MV-4-11 (cell line): ENCODE results near the gene DAPK1.

ENCODE experiments used
- DNase-seq: peaks from one replicate; lab custom pipeline; 2025; lab: John Stamatoyannopoulos, UW

DAPK1 gene

GRCh38 chr9:87713278-87713987 lies 215.8 kb downstream of the DAPK1 start:
- DNase-seq = peak; percentile 97

- no peak for DNase-seq
Measured at GRCh38 chr9:87713988-87714330, 216.3 kb downstream of the DAPK1 start.

DNA sequence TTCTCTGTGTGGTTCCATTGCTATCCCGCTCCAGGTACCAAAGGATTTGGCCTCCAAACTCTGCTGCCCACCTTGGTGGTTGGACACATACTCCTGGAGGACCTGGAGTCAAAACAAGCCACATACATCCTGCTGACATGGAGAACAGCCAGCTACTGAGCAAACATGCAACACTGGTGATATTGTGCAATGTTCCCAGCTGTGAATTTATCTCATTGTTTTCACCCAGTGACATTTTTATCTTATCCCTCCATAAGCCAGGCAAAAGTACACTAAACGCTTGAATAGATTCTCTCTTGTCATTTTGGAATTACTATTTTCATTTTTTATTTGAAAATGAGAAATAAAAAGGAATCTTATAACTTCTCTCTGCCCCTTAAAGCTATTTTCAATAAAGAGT lies 217.2 kb downstream of the DAPK1 start:
- DNase-seq = peak; percentile 70

GRCh38 chr9:87716141-87716540 lies 218.5 kb downstream of the DAPK1 start:
- no peak for DNase-seq

DNA sequence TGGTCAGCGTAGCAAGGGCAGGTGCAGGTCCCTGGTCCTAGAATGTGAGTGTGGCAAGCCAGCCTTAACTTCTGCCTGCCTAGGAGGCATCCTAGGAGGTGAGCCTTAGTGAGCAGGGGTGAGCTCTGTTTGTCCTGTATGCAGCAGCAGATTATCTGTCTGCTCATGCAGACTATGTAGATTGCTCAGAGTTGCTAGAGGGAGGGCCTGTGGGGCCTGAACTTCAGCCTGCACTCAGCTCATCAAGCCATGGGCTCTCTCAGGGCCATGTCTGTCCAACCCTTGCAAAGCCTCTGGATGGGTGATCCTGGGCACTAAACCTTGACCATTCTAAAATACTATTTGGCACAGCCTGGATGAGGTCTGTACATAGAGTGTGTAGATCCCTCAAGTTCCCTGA lies 219.8 kb downstream of the DAPK1 start:
- no peak for DNase-seq

GRCh38 chr9:87718231-87718630 lies 220.6 kb downstream of the DAPK1 start:
- no peak for DNase-seq

DNA sequence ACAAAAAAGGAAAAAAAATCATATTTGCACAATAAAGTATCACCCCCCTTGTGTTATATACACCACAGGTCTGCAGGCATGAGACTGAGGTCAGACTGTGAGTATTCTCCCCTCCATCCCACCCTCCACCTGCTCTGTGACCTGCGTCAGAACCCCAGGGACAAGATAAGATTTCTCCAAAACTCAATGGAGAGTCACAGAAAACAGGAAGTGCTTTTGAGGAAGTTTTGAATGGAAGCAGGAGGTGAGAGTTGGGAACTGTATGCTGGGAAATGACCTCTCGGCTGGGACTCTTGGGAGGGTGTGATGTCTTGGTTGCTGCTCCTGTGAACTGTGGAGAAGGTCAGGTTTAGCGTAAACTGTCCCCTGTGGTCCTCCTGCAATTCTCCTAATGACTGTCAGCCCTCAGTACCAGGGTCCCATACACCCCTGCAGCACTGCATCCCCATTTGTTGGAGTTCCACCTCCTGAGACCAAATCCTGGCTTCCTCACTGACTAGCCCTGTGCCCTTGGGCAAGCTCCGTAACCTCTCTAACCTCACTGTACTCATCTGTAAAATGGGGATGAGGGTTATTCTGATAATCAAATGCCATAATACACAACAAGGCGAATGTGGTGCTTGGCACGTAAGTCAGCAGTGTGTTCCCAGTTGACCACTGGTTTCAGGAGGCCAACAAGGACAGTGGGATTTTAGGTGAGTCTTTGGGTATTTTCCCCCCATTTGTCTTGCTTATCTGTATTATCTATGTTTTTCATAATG lies 221.4 kb downstream of the DAPK1 start:
- no peak for DNase-seq

DNA sequence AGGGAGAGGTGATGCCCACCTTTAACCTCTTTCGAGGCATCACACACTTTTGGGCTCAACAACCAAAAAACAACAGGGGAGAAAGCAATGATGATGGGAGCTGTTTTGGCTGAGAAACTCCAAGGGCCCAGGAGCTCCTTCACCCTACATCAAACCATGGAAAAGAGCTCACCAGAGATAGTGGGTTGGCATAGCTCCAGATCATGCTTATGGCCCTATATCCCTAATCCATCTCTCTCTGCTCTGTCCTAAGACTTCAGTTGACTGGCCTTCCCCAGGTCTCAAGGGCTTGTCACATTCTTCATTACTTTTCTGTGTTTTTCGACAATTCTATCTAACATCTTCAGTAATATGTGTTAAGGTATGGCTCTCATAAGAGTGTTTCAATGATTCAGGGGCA lies 222.5 kb downstream of the DAPK1 start:
- DNase-seq = no peak

- DNase-seq = peak; percentile 95
Measured at GRCh38 chr9:87722393-87723088, 224.9 kb downstream of the DAPK1 start.

DNA sequence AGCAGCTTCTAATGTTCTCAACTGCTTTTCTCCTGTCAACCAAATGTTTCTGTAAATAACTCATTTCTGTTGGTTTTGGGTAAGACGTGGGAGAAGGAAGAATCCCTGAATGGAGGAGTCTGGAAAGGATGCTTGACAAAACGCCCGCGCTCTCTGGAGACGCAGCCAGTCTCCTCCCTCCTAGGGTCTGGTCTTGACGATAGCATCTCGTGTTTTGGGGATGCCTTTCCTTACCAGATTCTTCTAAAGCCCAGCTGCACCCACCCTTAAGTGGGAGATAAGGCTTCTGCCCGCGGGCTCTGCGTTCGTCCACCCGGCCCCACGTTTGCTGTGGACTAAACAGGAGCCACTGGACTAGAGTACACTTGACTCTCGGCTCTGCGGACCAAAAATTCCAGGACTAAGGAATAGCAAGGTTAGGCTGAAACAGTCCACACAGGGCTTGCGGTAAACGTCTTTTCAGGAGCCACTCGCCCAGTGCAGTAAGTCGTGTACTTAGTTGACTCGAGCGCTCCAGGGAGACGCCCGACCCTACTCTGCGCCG lies 227.8 kb downstream of the DAPK1 start:
- no peak for DNase-seq

- DNase-seq = peak; percentile 19
Measured at GRCh38 chr9:87725900-87726709, 228.4 kb downstream of the DAPK1 start, which contains the start of gene CTSL. Gene CTSL (plus strand): TSS chr9:87726119. CDS start chr9:87727604, 1,485 bp downstream.

DNA sequence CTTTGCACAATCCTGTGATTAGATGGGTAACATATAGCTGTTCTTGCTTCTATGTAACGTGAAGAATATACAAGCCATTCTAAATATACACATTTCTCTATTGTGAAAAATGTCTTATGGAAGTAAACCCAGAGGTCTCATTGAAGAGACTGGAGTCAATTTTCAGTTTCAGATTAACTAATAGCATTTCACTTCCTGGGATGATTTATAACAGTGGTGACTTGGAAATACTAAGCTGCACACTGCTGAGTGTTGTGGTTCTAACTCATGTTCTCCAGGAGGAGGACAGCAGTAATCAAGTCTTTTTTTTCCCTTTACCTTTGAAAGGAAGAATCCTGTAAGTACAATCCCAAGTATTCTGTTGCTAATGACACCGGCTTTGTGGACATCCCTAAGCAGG lies 231.6 kb downstream of the DAPK1 start:
- DNase-seq = peak; percentile 51

DNA sequence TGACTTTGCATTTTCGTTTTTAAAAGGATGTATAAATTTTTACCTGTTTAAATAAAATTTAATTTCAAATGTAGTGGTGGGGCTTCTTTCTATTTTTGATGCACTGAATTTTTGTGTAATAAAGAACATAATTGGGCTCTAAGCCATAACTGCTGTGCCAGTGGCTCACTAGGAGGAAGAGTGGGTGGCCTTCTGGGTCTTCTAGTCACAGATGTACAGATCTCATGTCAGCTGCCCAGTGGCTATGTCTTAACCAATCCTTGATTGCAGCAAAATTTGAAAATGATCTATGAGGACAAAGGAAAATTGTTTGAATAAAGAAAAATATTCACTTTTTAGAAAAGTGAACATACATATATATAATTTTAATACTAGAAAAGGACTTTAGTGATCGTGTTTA lies 233.7 kb downstream of the DAPK1 start:
- DNase-seq = no peak

GRCh38 chr9:87732344-87732743 lies 234.7 kb downstream of the DAPK1 start:
- DNase-seq = no peak

DNA sequence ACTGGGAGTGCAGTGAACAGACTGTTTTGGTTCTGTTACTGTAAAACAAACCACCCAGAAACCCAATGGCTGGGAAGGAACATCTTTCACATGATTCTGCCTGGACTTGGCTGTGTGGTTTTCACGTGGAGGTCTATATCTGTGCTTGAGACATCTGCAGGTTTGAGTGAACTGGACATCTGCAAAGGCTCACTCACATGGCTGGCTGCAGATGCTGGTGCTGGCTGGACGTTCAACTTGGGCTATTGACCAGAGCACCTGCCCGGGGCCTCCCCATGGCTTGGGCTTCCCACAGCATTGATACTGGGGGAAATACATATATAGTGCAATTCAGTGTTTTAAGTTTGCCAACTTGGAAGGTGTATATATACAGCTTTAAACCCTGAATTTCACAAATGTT lies 235.1 kb downstream of the DAPK1 start:
- no peak for DNase-seq

DNA sequence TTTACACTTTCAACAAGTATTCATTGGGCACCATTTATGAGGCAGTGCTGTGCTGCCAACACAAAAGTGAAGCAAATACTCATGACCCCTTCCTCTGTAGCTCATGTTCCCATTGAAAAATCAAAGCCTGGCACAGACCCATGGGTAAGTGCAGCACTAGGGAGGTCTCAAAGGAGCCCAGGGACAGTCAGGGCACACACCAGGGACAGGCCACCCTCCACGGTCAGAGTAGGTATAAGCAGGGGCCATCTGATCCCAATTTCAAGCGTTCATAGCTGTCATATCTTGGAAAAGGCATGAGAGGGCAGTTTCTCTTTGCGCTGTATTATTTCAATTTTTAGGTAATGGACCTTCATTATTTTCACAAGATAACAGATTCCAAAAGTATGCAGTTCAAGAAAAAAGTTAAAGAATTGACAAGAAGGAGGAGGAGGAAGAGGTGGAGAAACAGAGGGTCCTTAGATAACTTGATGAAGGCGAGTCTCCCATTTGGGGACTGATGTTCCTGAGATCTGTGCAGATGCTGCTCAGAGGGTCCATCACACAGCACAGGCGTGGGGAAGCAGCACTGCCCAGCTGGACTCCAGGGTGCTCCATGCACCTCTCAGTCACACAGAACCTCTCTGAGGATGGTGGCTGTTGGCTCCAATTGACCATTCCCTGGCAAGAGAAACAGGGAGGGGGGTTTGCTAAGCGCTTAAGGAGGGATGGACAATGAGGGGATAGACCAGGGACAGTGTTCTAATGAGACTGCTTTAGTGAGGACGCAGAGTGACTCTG lies 235.8 kb downstream of the DAPK1 start:
- DNase-seq = no peak

GRCh38 chr9:87734106-87734505 lies 236.4 kb downstream of the DAPK1 start:
- DNase-seq = peak; percentile 15

DNA sequence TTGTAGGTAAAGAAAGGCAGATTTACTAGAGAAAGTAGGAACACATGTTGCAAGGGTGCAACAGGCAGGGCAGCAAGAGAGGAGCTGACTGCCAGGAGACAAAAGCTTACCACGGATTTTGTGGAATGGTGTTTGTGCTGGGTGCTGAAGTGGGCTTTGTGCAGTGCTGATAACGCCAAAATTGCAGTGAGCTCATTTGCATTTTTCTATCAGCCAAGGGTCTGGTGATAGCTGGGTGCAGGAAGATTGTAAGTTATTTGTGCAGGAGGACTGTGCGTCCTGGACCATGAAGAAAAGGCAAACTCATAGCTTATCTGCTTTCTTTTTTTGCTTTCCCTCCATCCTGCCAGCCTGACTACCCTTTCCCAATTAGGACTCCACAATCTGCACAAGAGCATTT lies 241.9 kb downstream of the DAPK1 start:
- no peak for DNase-seq

- no peak for DNase-seq
Measured at GRCh38 chr9:87740209-87740608, 242.5 kb downstream of the DAPK1 start.

DNA sequence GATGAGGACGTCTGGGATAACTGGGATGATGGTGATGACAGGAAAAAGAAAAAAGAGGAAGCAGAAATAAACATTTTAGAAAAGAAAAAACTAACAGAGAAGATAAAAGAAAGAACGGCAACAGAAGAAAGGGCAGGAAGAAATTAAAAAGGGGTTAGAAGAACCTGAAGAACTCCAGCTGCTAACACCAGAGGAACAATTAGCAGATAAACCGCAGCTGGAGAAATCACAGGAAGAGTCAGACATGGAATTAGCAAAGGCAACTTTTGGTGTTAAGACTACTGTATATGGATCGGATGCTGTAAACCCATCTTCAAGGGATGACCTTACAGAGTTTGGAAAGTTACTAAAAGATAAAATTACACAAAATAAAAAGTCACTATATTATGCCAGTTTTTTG lies 243.7 kb downstream of the DAPK1 start:
- no peak for DNase-seq

DNA sequence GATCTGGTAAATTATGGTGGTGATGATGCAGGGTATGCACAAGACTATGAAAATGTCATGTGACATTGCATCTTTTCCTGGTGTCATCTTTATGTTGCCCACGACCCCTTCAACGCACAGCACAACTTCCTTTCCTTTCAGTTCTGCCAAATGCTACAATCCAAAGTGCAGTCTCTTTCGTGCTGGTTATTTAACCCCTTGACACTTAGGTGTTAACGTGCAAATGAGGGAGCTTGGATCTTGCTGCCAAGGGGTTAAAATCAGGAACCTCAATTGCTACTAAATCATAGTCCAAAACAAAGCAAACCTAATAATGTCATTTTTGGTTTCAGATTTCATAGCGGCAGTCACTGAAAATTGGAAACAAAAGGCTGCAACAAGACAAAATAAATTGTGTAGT lies 244.2 kb downstream of the DAPK1 start:
- no peak for DNase-seq
